Activated T-cell treated with anti-CD3 and anti-CD28 coated beads for 4 hours (primary cell): ENCODE data around the gene FAM3D.

Source experiments
- DNase-seq: peaks from one replicate; pipeline ENCODE4 v3.0.0-alpha.2; 2020

Gene FAM3D

DNA sequence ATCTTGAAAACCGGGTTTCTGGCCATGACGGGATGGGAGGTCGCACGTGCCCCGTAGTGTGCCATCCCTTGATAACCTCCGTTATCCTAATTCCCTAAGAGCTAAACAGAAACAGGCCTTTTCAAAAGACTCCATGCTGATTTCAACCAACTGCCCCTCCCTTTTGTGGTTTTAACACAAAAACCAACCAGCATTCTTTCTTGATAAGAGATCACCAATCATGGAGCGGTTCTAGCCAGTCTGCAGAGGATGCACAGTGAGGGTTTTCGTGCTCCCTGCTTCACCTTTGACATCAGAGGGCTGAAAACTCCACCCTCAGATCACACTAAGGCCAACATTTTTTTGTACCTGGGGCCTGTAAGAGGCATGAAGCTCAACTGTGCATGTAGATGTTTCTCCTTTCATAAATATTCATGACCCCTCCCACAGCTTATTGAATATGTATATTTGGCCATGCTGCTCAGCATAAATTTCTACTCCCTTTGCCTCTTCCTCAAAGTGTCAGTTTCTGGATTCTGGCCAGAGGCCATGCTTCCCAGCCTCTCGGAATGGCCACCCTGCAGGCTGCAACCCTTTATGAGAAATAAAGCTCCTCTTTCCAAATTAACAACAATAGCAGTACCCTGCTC is 41.3 kb downstream of the FAM3D start:
- DNase-seq, result no peak

DNA sequence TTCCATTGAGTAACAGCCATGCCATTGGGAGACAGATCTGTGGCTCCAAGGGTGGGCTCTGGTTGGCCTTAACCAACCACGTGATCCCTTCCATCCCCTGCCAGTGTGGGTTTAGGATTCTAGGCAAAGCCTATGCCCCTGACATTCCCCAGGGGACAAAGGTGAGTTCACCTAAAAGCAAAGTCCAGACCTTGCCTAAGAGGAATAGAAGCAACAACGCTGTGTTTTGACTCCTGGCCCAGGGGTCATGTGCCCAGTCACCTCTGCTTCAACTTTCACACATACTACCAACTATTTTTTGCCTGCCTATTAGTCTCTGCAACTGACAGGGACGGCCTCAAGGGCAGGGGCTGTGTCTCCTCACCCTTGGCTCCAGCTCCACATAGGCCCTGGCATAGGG is 42.0 kb downstream of the FAM3D start:
- DNase-seq, result no peak

DNA sequence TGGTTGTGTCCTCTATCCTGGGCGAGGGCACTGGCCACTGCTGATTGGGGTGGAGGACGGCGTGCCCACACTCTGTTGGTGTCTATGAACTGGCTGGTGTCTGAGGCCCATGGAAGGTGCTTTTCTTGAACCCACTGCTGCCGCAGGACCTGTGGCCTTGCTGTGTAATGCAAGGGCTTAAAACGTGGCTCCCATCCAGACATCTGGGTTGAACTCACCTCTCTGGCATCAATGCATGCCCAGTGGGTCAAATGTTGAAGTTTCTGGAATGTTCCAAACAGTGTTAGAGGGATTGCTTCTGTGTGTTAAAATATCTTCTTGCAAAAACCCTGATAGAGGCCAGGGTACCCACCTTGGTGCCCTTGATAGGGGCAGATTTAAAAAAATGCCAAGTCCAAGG is 42.6 kb downstream of the FAM3D start:
- no peak for DNase-seq

DNA sequence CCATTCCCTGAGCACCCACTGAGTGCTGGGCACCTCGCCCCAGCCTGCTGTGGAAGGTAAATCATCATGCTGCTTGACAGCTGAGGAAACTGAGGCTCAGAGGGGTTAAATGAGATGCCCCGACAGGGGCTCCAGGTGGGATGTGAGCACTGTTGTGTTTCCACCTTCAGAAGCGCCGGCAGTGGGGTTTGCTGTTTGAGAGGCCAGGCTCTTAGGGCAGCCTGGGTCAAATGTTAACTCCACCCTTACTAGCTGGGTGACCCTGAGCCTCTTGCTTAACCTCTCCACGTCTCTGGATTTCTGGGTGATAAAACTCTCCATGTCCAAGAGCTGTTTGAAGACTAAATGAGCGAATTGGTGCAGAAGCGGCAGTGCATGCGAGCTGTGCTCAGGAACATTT is 43.1 kb downstream of the FAM3D start:
- no peak for DNase-seq

DNA sequence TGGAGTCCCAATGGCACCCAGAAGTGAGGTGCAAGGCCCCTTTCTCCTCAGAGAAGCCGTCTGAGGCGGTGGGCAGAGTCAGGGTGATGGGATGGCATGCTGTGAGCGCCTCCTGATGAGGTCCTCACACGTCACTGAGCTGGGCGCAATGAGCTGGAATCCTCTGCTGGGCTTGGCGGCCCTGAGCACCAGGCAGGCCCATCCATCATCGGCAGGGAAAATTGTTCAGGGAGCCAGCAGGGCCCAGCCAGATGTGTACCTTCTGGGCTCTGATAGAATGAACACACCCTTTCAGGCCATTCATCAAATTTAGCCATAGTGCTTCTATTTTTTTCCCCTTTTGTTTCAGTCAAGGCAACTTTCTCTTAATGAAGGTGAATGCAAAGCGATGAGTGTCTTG is 43.7 kb downstream of the FAM3D start:
- DNase-seq, result no peak

DNA sequence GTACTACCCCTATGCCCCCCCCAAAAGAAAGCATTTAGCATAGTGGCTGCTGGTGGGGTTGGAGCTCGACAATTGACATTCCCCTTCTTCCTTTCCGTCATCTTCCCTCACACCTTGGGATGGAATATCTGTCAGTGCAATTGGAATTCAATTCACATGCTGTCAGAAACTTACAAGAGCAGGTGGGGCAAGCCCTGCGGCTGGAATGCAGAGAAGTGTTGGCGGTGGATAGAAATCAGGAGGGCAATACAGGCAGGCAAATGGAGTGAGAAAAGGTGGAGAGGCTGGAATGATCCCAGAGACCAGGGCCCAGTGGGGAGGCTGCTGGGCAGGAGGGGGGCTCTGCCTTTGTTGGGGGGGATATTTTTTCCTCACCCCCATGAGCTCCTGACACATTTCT is 44.1 kb downstream of the FAM3D start:
- DNase-seq, result no peak

DNA sequence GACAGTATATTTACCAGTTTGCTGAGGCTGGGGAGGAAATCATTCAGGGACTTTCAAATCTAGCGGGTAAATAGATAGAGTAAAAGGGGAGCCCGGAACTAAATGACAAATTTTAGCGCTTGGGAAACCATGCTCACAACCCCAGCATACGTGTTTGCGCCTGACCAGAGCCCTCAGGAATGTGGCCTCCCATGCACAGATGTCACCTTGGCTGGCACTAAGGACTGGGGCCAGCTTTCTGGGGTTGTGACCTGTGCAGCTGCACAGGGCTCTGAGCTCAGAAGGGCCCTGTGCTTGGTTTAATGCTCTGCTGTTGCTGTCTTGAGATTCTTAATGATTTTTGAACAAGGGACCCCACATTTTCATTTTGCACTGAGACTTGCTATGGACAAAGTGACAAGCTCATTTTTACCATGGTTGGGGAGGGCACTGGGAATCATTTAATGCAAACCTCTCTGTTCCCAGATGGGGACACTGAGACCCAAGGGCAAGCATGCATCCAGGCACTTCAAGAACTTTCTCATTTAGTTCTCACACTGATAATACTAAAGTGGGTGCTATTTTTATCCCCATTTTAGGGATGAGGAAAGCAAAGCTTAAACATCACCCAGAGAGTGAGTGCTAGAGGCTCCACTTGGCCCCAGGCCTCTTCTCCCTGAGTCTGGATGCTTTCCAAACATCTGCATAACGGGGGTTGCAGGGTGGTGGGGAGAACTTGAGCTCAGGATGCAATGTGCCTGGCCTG is 45.3 kb downstream of the FAM3D start:
- no peak for DNase-seq

DNA sequence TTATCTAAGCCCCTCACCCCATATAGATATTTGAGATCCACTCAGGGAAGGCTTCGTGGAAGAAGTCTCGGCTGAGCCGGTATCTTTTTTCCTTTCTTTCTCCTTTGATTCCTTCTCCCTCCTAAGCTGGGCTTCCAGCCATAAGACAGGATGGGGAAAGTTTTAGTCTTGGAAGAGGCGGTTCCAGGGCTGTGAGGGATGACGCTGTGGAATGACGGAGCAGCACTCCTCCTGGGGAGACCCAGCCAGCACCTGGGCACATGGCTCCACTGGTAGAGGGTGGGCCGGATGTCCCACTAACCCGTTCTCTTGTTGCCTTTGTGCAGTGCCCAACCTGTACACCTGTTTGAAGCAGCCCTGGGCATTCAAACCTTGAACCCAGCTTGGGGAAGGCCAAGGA is 46.2 kb downstream of the FAM3D start:
- DNase-seq, result no peak

DNA sequence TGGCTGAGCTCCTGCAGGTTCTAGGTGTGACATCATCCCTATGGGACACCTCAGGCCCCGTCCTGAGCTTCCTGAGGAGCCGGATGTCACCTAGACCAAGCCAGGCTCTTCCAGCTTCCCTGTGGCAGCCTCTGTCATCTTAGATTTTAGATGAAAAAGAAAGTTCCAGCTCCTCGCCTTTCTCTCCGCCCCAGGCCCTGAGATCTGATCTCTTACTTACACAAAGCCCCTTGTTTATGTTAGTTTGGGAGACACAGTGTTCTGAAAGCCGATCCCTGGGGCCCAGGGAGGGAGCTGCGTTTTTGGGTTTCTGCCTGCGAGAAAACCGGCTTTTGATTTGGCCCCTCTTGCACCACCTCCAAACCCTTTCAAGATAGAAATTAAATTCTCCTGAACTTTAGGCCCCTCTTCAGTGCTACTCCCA is 49.2 kb downstream of the FAM3D start:
- DNase-seq, result no peak

DNA sequence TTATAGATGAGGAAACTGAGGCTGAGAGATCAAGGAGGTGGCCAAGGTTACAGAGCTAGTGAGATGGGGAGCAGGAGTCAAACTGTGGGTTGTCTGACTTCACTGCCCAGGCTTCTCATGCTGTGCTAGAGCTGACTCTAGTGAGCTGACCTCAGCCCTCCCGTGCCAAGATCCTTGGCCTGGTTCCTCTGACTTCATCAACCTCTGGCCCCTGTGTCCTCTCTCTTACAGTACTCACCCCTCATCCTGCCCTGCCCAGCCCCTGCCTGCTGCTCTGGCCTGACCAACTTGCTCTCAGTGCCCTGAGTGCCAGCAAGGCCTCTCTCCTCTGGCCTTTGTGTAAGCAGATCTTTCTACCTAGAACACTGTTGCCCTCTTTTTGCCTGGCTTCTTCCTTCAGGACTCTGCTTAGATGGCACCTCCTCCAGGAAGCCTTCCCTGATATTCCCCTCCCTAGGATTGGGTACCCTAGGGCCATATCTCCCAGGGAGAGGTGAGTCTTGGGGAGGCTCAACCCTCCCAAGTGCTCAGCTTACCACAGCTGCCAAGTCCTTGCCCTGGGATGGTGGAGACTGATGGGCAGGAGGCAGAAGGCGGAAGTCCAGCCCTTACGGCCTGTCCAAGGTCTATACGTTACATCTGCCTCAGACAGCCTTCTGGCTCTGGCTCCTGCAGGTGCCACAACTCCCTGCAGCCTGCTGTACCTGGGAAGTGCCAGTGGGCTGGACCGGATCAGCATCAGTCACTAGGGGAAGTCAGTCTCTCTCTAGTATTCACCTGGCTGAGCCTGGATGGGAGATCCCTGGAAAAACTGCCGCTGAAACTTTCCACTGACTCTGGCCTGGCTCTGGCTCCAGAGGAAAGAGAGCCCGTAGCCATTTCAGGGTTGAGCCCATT is 53.1 kb downstream of the FAM3D start:
- DNase-seq, result no peak

DNA sequence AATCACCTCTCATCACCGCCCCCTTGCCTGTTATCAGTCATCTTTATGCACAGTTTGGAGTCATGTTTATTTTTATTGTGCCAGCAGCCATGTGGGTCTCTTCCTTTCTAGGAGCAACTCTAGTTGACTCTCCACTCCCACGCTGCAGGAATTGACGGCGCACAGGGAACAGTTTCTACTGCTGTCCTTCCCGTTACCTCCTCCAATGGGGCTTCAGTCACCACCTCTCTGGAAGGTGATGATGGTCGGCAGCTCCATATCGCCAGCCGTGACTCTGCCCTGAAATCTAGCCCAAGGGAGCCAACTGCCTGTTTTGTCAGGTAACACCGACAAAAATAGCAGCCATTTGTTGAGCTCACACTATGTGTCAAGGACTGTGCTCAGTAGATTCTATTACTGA is 53.7 kb downstream of the FAM3D start:
- no peak for DNase-seq

DNA sequence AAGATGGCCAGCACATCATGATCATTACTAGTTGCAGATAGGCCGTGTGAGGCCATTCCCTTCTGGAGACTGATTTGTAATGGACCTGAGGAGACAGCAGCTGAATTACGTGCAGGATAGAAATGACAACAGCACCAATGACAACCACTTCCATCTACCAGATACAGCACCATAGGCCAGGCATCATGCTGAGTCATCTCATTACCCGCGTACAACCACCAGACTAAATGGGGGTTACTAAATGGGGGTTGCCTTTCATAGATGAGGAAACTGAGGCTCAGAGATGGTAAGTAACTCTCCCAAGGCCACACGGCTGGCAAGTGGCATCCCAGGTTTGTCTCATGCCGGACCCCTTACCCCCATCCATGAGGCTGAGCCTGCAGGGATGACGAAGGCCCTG is 56.6 kb downstream of the FAM3D start:
- no peak for DNase-seq

DNA sequence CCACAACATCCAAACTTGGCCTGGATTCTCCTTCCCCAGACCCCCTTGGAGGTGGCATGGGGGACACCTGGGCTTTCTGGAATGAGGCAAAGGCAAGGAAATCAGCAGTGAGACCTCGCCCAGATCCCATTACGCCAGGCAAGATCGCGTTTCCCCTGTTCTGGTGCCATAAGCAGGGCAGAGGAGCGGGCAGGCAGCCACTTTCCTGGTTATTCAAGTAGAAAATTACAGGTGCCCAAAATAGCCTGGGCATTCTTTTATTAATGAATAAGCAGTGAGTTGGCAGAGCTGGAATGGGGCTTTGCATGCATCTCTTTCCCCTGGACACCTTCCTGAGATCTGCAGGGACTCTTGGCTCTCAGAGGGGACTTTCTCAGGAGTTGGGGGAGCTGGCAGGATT is 57.9 kb downstream of the FAM3D start:
- DNase-seq, result no peak

DNA sequence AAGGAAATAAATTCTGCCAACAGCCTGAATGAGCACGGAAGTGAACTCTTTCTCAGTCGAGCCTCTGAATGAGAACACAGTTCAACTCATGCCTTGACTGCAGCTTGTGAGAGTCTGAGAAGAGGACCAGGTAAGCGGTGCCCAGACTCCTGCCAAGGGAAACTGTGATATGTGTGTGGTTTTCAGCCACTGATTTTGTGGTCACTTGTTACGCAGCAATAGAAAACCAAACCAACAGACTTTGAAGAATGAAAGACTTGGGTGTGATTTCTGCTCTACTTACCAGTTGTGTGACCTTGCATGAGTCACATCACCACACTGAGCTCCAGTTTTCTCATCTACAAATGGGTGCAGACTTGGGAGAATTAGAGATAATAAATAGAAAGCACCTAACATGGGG is 58.8 kb downstream of the FAM3D start:
- no peak for DNase-seq

DNA sequence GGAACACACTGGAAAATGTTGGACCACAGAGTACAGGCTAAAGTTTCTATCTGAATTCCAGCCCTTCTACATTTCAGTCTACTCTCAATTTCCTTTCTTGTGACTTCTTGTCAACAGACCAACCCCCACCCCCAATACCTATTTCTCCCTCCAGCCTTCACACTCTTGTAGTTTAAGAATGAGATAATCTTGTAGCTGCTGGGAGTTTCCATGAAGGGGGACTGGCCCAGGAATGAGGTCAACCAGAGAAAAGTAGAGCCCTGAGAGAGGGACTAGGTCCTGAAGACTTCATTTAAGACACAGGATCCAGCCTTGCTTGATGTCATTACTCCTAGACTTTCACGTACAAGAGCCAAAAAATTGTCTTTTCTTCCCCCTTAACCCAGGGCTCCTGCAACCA is 59.9 kb downstream of the FAM3D start:
- DNase-seq, result no peak

DNA sequence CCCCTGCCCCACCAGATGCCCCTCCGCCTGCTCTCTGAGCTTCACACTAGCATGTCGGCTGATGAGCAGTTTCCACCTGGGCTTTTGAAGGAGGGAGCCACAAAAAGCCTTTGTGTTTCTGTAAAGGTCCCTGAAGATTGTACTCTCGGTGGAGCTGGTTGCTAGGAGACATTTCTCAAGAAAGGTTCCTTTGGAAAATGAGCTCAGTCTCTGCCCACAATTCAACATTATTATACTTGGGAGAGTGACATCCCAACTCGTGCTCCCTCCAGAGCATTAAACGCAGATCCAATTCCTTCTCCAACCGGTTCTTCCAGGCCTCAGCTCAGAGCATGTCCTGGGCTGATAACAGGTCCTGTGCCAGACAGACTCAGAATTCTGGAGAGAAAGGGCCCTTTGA is 62.5 kb downstream of the FAM3D start:
- no peak for DNase-seq

DNA sequence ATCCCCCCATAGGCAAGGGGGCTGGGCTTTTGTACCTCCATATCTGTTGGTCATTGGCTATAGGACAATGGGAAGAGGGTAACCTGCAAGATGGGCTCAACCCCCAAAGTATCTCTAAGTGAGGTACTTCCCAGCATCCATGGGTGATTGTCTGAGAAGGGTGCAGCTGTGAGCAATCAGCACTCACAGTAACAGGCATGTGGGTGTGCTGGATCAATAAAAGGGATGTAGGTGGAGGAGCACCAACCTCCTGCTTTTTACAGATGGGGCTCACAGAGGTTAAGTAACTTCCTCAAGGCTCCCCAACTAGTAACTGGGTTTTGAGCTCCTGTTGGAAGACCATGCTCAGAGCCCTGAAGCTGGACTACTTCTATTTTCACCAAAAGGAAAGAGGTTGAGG is 63.0 kb downstream of the FAM3D start:
- DNase-seq, result no peak

DNA sequence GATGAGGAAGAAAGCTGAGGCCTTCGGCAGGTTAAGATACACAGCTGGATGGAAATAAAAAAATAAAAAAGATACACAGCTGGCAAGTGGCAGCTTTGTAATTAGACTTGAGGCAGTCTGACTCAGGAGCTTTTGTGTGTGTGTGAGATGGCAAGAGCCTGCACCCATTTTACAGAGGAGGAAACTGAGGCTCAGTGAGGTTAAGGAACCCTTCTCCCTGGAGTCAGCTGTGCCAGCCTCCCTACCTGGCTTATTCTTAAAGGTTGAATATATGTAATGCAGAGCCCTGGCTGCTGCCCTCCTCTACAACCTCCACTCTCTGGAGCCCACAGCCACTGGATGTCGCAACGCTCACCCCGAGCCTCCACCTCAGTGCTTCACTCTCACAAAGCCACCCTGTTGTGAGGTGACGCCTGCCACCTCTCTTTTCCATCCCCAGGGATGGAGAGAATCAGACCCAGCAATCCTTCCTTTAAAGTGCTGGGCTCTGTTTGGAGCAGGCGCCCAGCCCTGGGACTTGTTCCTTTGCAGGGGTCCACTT is 68.7 kb downstream of the FAM3D start:
- DNase-seq, result no peak

DNA sequence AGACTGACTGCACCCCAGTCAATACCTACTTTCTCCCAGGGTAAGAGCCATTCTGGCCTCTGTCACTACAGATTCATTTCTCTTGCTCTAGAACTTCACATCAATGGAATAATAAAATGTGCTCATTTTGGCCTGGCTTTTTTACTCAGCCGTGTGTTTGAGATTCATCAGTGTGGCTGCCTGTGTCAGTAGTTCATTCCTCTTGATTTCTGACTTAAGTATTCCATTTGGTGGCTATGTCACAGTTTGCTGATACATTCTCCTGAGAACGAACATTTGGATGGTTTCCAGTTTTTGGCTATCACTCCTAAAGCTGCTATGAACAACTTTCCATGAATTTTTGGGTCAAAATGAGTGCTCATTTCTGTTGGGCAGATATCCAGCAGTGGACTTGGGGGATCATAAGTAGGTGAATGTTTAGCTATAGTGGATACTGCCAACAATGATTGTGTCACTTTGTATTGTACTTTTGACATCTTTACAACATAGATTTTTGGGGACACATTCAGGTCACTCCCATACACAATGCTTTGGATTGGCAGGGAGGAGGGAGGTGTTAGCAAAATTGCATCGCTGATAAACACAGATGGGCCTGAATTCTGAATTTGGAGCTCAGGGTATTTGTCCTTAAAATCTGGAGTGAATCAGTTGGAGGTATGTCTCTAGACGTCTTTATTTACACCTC is 69.6 kb downstream of the FAM3D start:
- DNase-seq, result no peak

DNA sequence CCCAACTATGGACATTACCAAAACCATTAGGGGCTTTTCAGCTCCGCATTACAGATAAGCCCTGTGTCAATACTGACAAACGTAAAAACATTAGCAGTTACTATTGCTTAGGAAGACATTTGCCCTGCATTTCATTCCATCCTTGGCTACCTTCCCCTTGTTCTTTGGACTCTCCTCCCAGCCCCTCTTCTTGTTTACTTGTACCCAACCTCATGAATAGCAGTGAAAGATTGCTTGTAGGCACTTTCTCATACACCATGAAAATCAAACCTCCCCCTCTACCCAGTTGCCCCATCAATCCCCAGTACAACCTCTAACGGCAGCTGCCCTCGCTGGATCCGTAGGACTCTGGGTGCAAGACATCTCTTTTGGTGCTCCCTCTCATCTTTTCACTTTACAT is 72.5 kb downstream of the FAM3D start:
- no peak for DNase-seq

DNA sequence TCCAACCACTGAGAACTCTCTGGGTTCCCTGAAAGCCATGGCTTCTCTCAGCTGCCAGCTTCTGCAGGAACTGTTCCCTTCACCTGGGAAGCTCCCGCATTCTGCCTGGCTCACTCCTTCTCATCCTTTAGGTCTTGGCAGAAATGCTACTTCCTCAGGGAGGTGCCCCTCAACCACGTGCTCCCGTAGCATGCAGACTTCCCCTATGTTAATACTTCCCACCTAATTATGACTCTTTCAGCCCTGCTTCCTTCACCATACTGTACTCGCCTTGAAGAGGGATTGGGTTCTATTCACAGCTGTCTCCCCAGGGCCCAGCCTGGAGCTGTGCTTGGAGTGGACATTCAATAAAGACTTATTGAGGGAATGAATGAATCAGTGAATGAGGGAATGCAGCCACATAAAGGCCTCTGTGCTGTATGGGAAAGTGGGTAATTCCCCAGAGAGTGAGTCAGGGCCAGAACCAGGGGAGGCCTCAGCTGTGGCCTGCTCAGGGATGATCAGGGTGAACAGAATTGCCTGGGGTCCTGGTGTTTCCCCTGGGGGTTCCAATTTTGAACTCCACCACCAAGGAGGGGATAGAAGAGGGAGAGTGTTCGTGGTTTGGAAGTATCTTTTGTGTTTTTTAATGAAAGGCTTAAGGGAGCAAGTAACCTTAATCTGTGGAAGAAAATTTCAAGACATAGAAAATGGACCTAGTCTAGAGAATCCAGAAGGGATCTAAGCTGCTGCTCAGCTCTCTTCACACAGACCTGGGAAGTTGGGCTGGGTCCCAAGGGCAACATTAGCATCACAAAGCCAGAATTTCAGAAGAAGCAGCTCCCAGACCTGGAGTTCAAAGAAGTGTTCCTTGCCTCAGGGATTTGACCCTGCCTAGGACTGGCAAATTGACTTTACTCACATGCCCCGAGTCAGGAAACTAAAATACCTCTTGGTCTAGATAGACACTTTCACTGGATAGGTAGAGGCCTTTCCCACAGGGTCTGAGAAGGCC is 74.8 kb downstream of the FAM3D start:
- DNase-seq, result no peak
